OCI-LY7 (cell line): ENCODE data around the gene BBS10.

ENCODE experiments used
- CTCF ChIP-seq: fragments of 200-600 bp; sonication (generic); conservative IDR thresholded peaks from 2 replicates; pipeline ENCODE4 v1.5.1; 2014; ENCODE audit warnings: mild to moderate bottlenecking, antibody characterized with exemption, low read length, moderate library complexity, mixed read lengths
- EZH2phosphoT487 ChIP-seq: fragments of 200-600 bp; sonication (generic); IDR thresholded peaks from 2 replicates; pipeline ENCODE4 v1.6.1; 2018; ENCODE audit warnings: low read depth, borderline replicate concordance, mild to moderate bottlenecking, mixed run types, antibody characterized with exemption, low read length, moderate library complexity, mixed read lengths

DNA sequence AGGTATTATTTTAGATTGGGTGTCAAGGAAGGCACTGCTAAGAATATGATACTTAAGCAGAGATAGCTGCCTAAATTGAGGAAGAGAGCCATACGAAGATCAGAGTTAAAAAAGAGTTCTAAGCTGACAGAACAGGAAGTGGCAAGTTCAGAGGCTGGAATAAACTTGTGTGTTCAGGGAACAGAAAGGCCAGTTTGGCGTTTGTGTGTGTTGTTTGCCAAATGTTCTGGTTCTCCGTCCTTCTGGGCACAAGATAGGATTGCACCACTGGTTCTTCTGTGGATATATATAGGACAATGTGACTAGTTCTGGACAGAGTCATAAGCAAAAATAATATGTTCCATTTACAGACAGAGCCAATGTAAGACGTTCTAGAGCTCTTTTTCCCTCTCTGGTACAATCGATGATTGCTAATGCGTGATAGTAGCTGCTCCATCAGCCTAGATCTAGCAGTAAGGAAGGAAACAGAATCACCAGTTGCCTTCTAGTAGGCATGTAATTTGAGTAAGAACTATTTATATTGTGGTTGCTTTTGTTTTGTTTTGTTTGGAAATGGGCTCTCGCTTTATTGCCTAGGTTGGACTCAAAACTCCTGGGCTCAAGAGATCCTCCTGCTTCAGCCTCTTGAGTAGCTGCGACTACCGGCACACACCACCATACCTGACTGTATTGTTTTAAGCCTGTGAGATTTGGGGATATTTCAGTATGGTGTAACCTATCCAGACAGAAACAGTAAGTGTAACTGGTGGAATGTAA is 7.4 kb downstream of the BBS10 start:
- no peak for TF ChIP-seq CTCF
- TF ChIP-seq EZH2phosphoT487, result no peak
